ENCODE results near the gene CCDC149.

Gene CCDC149

GRCh38 chr4:24840826-24841543 is 71.9 kb downstream of the CCDC149 start:
- no peak for DNase-seq

- no peak for DNase-seq
Measured at GRCh38 chr4:24840362-24840761, 72.5 kb downstream of the CCDC149 start.

DNA sequence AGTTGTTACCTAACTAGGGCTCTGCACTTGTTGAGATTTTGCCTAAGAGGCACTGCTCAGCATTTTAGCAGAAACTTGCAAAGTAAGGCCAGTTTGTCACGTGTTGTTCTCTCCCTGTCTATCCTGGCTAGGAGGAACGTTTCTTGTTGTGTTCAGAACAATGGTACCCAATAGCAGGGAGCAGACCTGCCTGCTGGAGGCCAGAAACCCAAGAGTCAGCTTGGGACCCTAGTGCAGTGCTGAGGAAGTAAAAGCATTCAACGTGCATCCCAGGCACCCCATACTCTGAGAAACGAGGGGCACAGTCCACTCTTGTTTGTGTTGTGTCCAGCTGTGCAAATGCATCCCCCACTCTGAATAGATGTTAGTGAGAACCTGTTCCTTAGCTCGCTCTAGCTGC is 75.1 kb downstream of the CCDC149 start:
- no peak for DNase-seq

GRCh38 chr4:24837336-24837735 is 75.5 kb downstream of the CCDC149 start:
- no peak for DNase-seq

- DNase-seq = no peak
Measured at GRCh38 chr4:24836661-24837242, 76.1 kb downstream of the CCDC149 start.

GRCh38 chr4:24835696-24836095 is 77.1 kb downstream of the CCDC149 start:
- DNase-seq = no peak

DNA sequence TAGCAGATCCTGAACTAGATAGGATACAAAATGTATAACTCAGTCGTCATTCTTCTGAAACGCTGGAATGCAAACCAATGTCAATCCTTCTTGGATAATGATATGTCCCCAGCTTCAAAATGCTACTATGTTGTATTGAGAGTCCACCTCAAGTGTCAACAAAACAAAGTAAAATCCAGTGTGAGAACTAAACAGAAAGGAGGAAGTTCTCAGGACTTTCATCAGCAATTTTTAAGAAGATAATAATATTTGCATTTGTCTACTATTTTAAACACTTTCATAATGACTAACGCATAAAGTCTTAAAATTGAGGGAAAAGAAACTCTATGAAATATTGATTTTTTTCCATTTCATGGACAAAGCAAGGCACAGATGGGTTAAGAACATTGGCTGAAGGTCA is 81.2 kb downstream of the CCDC149 start:
- no peak for DNase-seq

DNA sequence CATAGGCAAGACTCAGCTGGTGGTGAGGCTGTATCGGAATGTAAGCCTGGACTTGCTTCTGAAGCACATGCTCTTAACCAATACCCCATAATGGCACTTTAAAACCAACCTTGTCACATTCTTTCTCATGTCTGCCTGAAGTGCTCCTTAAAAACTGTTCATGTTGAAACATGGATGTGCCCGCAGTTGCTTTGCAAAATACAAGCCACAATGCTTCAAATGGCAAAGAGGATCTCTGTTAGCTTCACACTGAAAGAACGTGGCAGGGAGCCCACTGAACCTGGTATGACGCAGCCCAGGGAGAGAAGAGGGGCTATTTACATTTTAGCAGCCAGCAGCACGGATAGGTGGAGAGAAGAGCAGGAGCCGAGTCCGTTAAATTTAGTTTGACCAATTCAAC is 88.1 kb downstream of the CCDC149 start:
- DNase-seq = no peak

GRCh38 chr4:24820541-24820940 is 92.3 kb downstream of the CCDC149 start:
- no peak for DNase-seq

- no peak for DNase-seq
Measured at GRCh38 chr4:24816797-24817196, 96.0 kb downstream of the CCDC149 start.

DNA sequence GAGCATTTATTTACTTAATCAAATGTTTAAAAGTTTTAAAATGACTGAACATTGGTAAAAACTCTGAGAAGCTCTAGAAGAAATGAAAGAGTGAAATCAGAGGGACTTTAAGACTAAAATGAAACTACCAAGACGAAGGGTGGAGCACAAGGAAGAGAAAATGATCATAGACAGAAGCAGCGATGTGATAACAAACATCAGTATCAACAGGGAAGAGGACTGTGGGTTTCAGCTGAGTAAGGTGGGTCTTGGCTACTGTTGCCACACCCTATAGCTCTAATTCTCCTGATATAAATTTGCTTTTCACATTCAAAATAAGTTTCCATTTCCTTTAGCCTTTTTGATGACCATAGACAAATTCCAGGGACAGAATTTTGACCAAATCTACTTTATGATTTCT is 99.1 kb downstream of the CCDC149 start:
- no peak for DNase-seq

GRCh38 chr4:24810871-24811631 is 101.8 kb downstream of the CCDC149 start:
- DNase-seq = no peak

- DNase-seq = no peak
Measured at GRCh38 chr4:24809815-24810405, 102.9 kb downstream of the CCDC149 start.

DNA sequence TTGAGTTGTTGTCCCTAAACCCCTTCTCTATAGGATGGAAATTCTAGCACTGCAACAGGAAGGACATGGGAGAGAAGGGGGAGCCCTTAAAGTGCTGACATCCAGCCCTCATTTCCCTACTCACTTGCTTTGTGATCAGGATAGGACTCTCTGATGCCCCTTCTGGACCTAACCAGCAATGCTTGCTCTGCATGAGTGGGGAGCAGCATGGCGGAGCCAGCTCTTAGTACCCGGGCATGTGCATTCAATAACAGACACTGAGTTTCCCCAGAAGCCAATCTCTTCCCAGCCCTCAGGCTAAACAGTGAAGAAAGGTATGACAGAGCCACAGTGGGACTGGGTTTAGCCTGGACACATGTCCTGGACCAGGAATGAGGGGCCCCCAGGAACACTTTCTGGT is 103.5 kb downstream of the CCDC149 start:
- no peak for DNase-seq

- no peak for DNase-seq
Measured at GRCh38 chr4:24808955-24809354, 103.9 kb downstream of the CCDC149 start.

DNA sequence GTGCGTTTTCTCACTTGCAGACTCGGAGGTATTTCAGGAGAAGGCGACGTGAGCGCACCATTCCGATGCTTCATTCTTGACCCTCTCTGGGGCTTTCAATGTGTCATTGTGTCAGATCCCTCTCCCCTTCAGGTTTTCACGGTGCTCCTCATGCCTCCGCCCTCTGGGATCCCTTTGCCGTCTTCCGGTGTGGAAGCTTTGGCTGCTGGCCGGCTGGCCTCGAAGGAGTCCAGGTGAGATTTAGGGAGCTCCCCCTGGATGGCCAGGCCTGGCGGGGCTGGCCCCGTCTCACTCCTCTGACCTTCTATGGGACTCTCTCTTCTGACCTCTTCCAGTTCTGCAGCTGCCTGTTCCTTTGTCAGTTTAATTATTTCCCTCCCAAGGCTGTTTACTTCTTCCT is 104.6 kb downstream of the CCDC149 start:
- DNase-seq = no peak

DNA sequence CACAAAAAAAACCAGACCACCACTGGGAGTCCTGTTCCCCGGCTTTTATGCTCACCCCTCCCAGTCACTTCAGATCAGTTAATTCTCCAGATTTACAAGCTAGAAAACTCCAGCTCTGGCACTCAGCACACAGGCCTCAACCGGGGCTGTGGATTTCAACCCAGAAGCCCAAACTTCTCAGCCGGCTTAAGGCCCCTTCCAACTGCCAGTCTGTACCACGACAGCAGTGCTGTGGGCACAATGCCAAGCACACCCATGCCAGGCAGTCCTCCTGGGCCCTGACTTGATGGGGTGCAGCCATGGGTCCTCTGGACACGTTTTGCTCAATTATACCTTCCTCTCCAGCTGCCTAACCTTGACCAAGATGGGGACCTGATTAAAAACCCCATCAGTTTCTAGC is 105.2 kb downstream of the CCDC149 start:
- no peak for DNase-seq

GRCh38 chr4:24806206-24806990 is 106.4 kb downstream of the CCDC149 start:
- DNase-seq = no peak

- no peak for DNase-seq
Measured at GRCh38 chr4:24805566-24805965, 107.3 kb downstream of the CCDC149 start.

DNA sequence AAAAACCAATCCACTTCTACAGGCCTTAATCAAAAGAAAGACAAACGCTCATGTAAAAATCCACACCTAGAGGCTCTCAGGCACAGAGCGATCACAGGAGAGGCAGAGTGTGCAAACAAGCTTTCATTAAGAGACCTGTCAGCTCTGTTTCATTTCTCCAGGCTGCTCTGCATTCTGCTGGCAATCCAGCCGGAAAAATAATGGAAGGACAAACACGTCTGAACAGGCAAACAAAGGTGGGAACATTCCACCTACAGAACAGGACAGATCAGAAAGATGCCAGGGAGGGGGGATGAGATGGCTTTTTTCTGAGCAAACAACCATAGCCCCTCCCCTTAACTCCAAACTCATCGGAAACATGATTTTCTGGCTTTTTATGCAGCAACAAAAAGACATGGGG is 107.8 kb downstream of the CCDC149 start:
- no peak for DNase-seq

- no peak for DNase-seq
Measured at GRCh38 chr4:24802648-24803047, 110.2 kb downstream of the CCDC149 start.

DNA sequence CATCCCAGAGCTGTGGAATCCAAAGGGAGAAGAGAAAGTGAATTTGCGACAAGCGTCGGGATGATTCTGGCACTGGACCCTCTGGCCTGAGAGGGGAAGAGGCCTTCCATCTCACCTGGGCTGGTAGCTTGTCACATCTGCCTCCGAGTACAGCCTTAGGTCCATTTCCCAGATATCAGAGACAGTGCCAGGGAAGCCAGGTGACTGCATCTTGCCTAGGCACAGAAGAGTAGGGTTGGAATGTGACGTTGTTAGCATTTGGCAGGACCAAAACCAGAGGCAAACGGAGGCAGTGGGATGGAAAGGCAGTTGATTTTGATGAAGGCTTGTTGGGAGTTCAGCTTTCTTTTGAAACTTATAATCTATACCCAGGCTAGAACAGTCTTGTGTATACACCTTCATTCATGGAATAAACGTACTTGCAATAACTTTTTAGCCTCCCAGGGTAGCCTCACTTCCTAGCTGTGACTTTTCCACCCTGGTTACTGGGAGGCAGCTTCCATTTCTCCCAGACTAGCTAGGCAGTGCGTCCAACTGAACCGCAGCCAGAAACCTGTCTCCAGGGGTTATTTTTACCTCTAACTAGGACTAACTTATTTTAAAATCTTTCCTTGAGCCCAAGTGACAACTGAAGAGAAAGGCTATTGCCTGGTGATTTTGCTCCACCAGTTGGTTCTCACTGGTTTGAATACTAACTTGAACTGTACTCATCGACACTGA is 111.5 kb downstream of the CCDC149 start:
- no peak for DNase-seq

Data from right kidney (tissue), 1 donor.